OCI-LY3 (cell line): ENCODE results near the gene ZMIZ1.

Source experiments
- H2AFZ ChIP-seq: fragments of 200-600, 300-600 bp; shearing (Covaris generic); 2 replicates; pipeline ENCODE4 v1.6.0; 2014; ENCODE audit warnings: antibody characterized with exemption, low read depth, low read length
- H3K27ac ChIP-seq: fragments of 200-600, 300-600 bp; sonication (generic); 2 replicates; pipeline ENCODE4 v1.5.1; 2014; ENCODE audit warnings: mild to moderate bottlenecking, low read length, moderate library complexity, mixed read lengths
- H3K27me3 ChIP-seq: fragments of 200-600, 300-600 bp; sonication (generic); 2 replicates; pipeline ENCODE4 v1.6.1; 2014; ENCODE audit warnings: low read depth, low read length, mixed read lengths
- H3K36me3 ChIP-seq: fragments of 200-600, 300-600 bp; sonication (generic); replicated peaks from 2 replicates; pipeline ENCODE3; 2014; ENCODE audit warnings: low read depth, low read length, mixed read lengths
- H3K4me1 ChIP-seq: fragments of 300-600, 200-600 bp; sonication (generic); 2 replicates; pipeline ENCODE4 v1.6.1; 2014; ENCODE audit warnings: low read length, mixed read lengths
- H3K4me2 ChIP-seq: fragments of 200-600, 300-600 bp; sonication (generic); 2 replicates; pipeline ENCODE4 v1.6.1; 2014; ENCODE audit warnings: low read length, mixed read lengths
- H3K4me3 ChIP-seq: fragments of 300-600, 200-600 bp; sonication (generic); 2 replicates; pipeline ENCODE4 v1.5.1; 2014; ENCODE audit warnings: antibody characterized with exemption, mild to moderate bottlenecking, low read length, moderate library complexity
- H3K79me2 ChIP-seq: fragments of 300-600, 200-600 bp; shearing (Covaris generic); 2 replicates; pipeline ENCODE4 v1.6.1; 2014; ENCODE audit warnings: mild to moderate bottlenecking, low read length, mixed read lengths
- H3K9ac ChIP-seq: fragments of 300-600, 200-600 bp; shearing (Covaris generic); 2 replicates; pipeline ENCODE4 v1.6.0; 2014; ENCODE audit warnings: mild to moderate bottlenecking, low read length, moderate library complexity
- H3K9me3 ChIP-seq: fragments of 200-600, 300-600 bp; shearing (Covaris generic); 2 replicates; pipeline ENCODE4 v1.6.1; 2014; ENCODE audit warnings: low read length, mixed read lengths; ENCODE audit not compliant: insufficient read depth
- H4K20me1 ChIP-seq: fragments of 200-600, 300-600 bp; sonication (generic); 2 replicates; pipeline ENCODE4 v1.6.1; 2016; ENCODE audit warnings: low read length, mixed read lengths; ENCODE audit not compliant: insufficient read depth
- EZH2phosphoT487 ChIP-seq: fragments of 200-600 bp; shearing (Covaris generic); IDR thresholded peaks from 2 replicates; pipeline ENCODE4 v1.6.1; 2018; ENCODE audit warnings: antibody characterized with exemption, mixed run types, low read depth
- TF ChIP-seq, protein P1 (sequence below): fragments of 200-600, 300-600 bp; sonication (generic); IDR thresholded peaks from 2 replicates; pipeline ENCODE4 v1.5.1; 2014; ENCODE audit warnings: antibody characterized with exemption, low read length, low read depth

The ZMIZ1 gene

DNA sequence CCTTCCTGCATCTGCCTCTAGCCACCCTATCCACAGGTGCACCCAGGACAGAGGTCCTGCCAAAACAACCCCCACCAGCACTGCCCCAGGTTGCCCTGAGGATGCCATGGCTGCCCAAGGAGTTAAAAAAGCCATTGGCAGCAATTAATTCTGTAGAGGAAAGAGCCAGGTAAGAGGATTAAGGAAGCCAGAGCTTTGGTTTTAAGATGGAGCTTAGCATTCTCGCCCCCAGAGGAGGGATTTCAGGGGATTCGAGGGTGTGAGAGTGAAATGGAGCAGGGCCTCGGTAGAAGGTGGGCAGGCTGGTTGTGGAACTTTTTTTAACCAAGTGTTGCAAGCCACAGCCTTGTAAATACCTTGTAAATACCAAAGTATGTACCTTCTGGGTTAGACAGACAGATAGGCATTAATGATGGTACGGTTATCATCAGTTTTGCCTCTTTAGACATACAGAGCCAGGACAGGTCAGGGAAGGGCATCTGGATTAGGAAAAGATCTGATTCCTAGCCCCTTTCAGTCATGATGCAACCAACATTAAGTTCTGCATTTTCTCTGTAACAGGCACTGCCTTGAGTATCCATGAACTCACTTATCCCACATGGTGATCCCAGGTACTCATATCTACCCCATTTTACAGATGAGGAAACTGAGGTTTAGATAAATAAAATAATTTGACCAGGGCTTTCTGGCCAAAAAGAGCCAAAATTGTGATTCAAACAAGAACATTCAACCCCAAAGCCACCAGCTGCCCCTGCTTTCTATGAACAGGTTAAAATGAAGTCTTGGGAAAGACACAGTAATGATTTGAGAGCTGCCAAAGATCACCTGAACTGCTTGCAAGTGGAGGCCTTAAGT is 157.9 kb downstream of the ZMIZ1 start:
- Histone ChIP-seq H3K4me2 (no peak overlapping the region), H3K4me1 (peaks cover 21% of the 10 kb centered on the region), H2AFZ (no peak overlapping the region), H3K27me3 (no peaks in the 10 kb centered on the region), H3K36me3 (no peaks in the 10 kb centered on the region), H3K4me3 (no peak overlapping the region), H4K20me1 (no peaks in the 10 kb centered on the region), H3K9ac (no peak overlapping the region), H3K27ac (no peak overlapping the region), H3K9me3 (no peaks in the 10 kb centered on the region), H3K79me2 (no peaks in the 10 kb centered on the region)
- TF ChIP-seq, protein P1, sequence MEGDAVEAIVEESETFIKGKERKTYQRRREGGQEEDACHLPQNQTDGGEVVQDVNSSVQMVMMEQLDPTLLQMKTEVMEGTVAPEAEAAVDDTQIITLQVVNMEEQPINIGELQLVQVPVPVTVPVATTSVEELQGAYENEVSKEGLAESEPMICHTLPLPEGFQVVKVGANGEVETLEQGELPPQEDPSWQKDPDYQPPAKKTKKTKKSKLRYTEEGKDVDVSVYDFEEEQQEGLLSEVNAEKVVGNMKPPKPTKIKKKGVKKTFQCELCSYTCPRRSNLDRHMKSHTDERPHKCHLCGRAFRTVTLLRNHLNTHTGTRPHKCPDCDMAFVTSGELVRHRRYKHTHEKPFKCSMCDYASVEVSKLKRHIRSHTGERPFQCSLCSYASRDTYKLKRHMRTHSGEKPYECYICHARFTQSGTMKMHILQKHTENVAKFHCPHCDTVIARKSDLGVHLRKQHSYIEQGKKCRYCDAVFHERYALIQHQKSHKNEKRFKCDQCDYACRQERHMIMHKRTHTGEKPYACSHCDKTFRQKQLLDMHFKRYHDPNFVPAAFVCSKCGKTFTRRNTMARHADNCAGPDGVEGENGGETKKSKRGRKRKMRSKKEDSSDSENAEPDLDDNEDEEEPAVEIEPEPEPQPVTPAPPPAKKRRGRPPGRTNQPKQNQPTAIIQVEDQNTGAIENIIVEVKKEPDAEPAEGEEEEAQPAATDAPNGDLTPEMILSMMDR, result no peak
- no peak for TF ChIP-seq EZH2phosphoT487

DNA sequence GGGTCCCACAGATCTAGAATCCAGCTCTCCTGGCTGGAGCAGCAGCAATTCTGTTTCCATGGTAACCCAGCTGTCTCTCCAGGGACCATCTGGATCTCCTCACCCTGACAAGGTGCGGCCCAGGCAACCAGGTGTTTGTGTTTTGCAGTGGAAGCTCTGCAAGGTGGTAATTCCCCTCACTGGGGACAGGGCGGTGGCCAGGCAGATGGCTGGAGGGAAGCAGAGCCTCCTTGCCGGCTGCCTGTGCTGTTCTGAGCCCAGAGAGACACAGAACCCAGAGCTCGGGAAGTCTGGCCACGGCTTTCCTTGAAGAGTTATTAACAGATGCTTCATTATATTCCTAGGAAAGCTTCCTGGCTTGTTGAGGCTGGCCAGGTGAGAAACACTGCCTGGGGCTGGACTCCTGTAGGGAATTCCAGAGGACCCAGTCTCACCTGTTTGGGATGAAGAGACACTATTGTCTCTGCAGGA is 160.3 kb downstream of the ZMIZ1 start:
- Histone ChIP-seq H3K4me3 (no peak overlapping the region; the same call in 1 of the 2 replicates), H3K79me2 (no peaks in the 10 kb centered on the region), H3K4me1 (peaks cover 21% of the 10 kb centered on the region), H3K27ac (no peak overlapping the region), H3K9me3 (no peaks in the 10 kb centered on the region), H2AFZ (no peak overlapping the region), H3K27me3 (no peaks in the 10 kb centered on the region), H4K20me1 (no peaks in the 10 kb centered on the region), H3K4me2 (peak overlapping the region; percentile 66), H3K36me3 (no peaks in the 10 kb centered on the region), H3K9ac (no peak overlapping the region)
- TF ChIP-seq EZH2phosphoT487, result no peak
- TF ChIP-seq, protein P1, result no peak

DNA sequence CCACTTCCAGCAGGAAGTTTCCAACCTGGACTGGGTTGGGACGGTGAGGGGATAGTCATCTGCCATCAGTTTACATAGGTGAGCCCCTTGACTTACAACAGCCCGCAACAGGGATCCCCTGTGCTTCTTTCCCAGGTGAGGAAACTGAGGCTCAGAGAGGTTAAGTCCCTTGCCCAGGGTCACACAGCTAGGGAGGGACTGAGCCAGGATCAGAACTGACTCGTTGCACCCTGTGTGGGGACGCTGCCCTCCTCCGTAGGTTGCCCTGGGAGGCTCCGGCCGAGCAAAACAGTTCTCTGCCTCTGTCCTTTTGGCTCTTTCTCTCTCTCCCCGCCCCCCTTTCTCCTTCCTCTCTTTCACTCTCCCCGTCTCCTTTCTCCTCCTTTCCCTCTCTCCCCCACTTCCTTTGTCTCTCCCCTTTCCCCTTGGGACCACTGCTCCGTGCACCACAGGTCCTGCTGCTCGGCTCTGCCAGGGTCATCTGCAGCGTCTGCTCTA is 161.1 kb downstream of the ZMIZ1 start:
- H3K27ac ChIP-seq, result no peak overlapping the region
- no peaks in the 10 kb centered on the region for H3K36me3 ChIP-seq
- H3K4me1 ChIP-seq, result peaks cover 21% of the 10 kb centered on the region
- no peak for TF ChIP-seq EZH2phosphoT487
- TF ChIP-seq, protein P1, result no peak
- H3K4me2 ChIP-seq, result peak overlapping the region; percentile 66
- no peak overlapping the region for H2AFZ ChIP-seq
- no peaks in the 10 kb centered on the region for H4K20me1 ChIP-seq
- no peaks in the 10 kb centered on the region for H3K79me2 ChIP-seq
- H3K27me3 ChIP-seq, result no peaks in the 10 kb centered on the region
- H3K4me3 ChIP-seq, result peak overlapping the region; percentile 58
- H3K9me3 ChIP-seq, result no peaks in the 10 kb centered on the region
- peak overlapping the region; percentile 11 for H3K9ac ChIP-seq

GRCh38 chr10:79230328-79230830 is 161.6 kb downstream of the ZMIZ1 start:
- H3K27me3 ChIP-seq, result no peaks in the 10 kb centered on the region
- H3K36me3 ChIP-seq, result no peaks in the 10 kb centered on the region
- TF ChIP-seq, protein P1, result no peak
- TF ChIP-seq EZH2phosphoT487, result no peak
- no peak overlapping the region for H2AFZ ChIP-seq
- H3K4me1 ChIP-seq, result peaks cover 21% of the 10 kb centered on the region
- peak overlapping the region; percentile 11 for H3K9ac ChIP-seq
- no peaks in the 10 kb centered on the region for H3K9me3 ChIP-seq
- no peaks in the 10 kb centered on the region for H3K79me2 ChIP-seq
- no peaks in the 10 kb centered on the region for H4K20me1 ChIP-seq
- peak overlapping the region; percentile 66 for H3K4me2 ChIP-seq
- H3K4me3 ChIP-seq, result peak overlapping the region; percentile 58
- no peak overlapping the region for H3K27ac ChIP-seq
